Mesenchymal stem cell (in vitro differentiated cells and primary cell): ENCODE data around the gene VAV2.

Experiments
- DNase-seq: peaks from one replicate; pipeline ENCODE4 v3.0.0-alpha.2; 2013
- H2AFZ ChIP-seq: one replicate; pipeline ENCODE4 v1.6.1; 2013; ENCODE audit warnings: low read depth, mild to moderate bottlenecking, control low read depth, inconsistent platforms, low read length, moderate library complexity
- H2AK5ac ChIP-seq: 2 replicates; pipeline ENCODE4 v1.6.1; 2013; ENCODE audit warnings: low read length, moderate library complexity, mild to moderate bottlenecking, inconsistent platforms; ENCODE audit not compliant: severe bottlenecking
- H2BK120ac ChIP-seq: one replicate; pipeline ENCODE4 v1.6.1; 2013; ENCODE audit warnings: low read depth, mild to moderate bottlenecking, inconsistent platforms, low read length, moderate library complexity
- H2BK12ac ChIP-seq, 2 experiments: one replicate each; pipeline ENCODE4 v1.6.1; 2013; ENCODE audit warnings: inconsistent platforms in 2 of 2, low read length in 2 of 2, mild to moderate bottlenecking in 2 of 2, moderate library complexity in 2 of 2, control low read depth in 1 of 2
- H2BK15ac ChIP-seq: one replicate; pipeline ENCODE4 v1.6.1; 2013; ENCODE audit warnings: mild to moderate bottlenecking, low read depth, inconsistent platforms; ENCODE audit not compliant: poor library complexity, severe bottlenecking
- H2BK5ac ChIP-seq: 2 replicates; pipeline ENCODE4 v1.6.1; 2013; ENCODE audit warnings: low read depth, mild to moderate bottlenecking, low read length, control low read depth, inconsistent platforms; ENCODE audit not compliant: poor library complexity, severe bottlenecking
- H3K14ac ChIP-seq, 2 experiments: one replicate each; pipeline ENCODE4 v1.6.1; 2013; ENCODE audit warnings: inconsistent platforms in 2 of 2, low read length in 2 of 2, control low read depth in 1 of 2, mild to moderate bottlenecking in 1 of 2, moderate library complexity in 1 of 2
- H3K18ac ChIP-seq, 2 experiments: one replicate each; pipeline ENCODE4 v1.6.1; 2013; ENCODE audit warnings: inconsistent platforms in 2 of 2, low read length in 2 of 2, control low read depth in 1 of 2, low read depth in 1 of 2, mild to moderate bottlenecking in 1 of 2
- H3K23ac ChIP-seq, 2 experiments: one replicate each; pipeline ENCODE4 v1.6.1; 2013; ENCODE audit warnings: inconsistent platforms in 2 of 2, low read length in 2 of 2, mild to moderate bottlenecking in 2 of 2, moderate library complexity in 2 of 2, control low read depth in 1 of 2
- H3K27ac ChIP-seq: 2 replicates; pipeline ENCODE4 v1.5.1; 2013; ENCODE audit warnings: mild to moderate bottlenecking, moderate library complexity, low read length, control low read depth, inconsistent platforms; ENCODE audit not compliant: poor library complexity, severe bottlenecking
- H3K27me3 ChIP-seq, 2 experiments: 2 replicates each; pipeline versions ENCODE4 v1.6.1 to v1.7.0; 2013; ENCODE audit warnings: low read length in 2 of 2, mild to moderate bottlenecking in 2 of 2, moderate library complexity in 2 of 2, control low read depth in 1 of 2, inconsistent platforms in 1 of 2; ENCODE audit not compliant: control insufficient read depth in 1 of 2, insufficient read depth in 1 of 2
- H3K36me3 ChIP-seq, 2 experiments: 2 replicates each; pipeline versions ENCODE4 v1.6.1 to v1.7.0; 2013; ENCODE audit warnings: low read length in 2 of 2, control low read depth in 1 of 2, inconsistent platforms in 1 of 2, low read depth in 1 of 2, mild to moderate bottlenecking in 1 of 2; ENCODE audit not compliant: insufficient read depth in 2 of 2, control insufficient read depth in 1 of 2
- H3K4ac ChIP-seq, 2 experiments: one replicate each; pipeline ENCODE4 v1.6.1; 2013; ENCODE audit warnings: inconsistent platforms in 2 of 2, low read length in 2 of 2, mild to moderate bottlenecking in 2 of 2, moderate library complexity in 2 of 2, control low read depth in 1 of 2, low read depth in 1 of 2
- H3K4me1 ChIP-seq: 2 replicates; pipeline ENCODE4 v1.6.1; 2013; ENCODE audit warnings: low read depth, low read length, control low read depth; ENCODE audit not compliant: control insufficient read depth, insufficient read depth
- H3K4me2 ChIP-seq: 2 replicates; pipeline ENCODE4 v1.6.1; 2013; ENCODE audit warnings: low read length, mild to moderate bottlenecking, inconsistent platforms; ENCODE audit not compliant: poor library complexity, severe bottlenecking
- H3K4me3 ChIP-seq, 2 experiments: 2 replicates each; pipeline versions ENCODE4 v1.5.1 to v1.7.0; 2013; ENCODE audit warnings: low read length in 2 of 2, mild to moderate bottlenecking in 2 of 2, control low read depth in 1 of 2, low read depth in 1 of 2; ENCODE audit not compliant: insufficient read depth in 1 of 2
- H3K79me1 ChIP-seq: replicated peaks from 2 replicates; pipeline ENCODE4 v1.6.1; 2013; ENCODE audit warnings: mild to moderate bottlenecking, control low read depth, low read length, inconsistent platforms; ENCODE audit not compliant: poor library complexity, severe bottlenecking
- H3K9ac ChIP-seq: 2 replicates; pipeline ENCODE4 v1.7.0; 2013; ENCODE audit warnings: mild to moderate bottlenecking, low read length, moderate library complexity
- H3K9me3 ChIP-seq: 2 replicates; pipeline ENCODE4 v1.7.0; 2013; ENCODE audit warnings: mild to moderate bottlenecking, low read length; ENCODE audit not compliant: control insufficient read depth
- H4K8ac ChIP-seq: one replicate; pipeline ENCODE4 v1.6.1; 2013; ENCODE audit warnings: inconsistent platforms, mild to moderate bottlenecking, low read length, moderate library complexity
- H4K91ac ChIP-seq: one replicate; pipeline ENCODE4 v1.6.1; 2013; ENCODE audit warnings: mild to moderate bottlenecking, low read length, inconsistent platforms
- WGBS: methylation state at CpG from one replicate; pipeline ENCODE4 v1.1.7; 2013; ENCODE audit warnings: mixed read lengths; 5-methylcytosine and 5-hydroxymethylcytosine counted together

VAV2 gene

GRCh38 chr9:133886563-133887501 lies 105.3 kb downstream of the VAV2 start:
- Histone ChIP-seq H3K23ac (no peak overlapping the region), H3K27ac (no peak overlapping the region), H3K4me2 (no peak overlapping the region), H2BK15ac (peak overlapping the region; percentile 60), H3K9ac (no peak overlapping the region), H2AK5ac (no peak overlapping the region), H3K18ac (peak overlapping the region in 1 of 2 experiments; percentile 43), H3K9me3 (no peaks in the 10 kb centered on the region), H2AFZ (no peak overlapping the region), H3K14ac (no peak overlapping the region), H4K91ac (peak overlapping the region; percentile 62), H4K8ac (no peak overlapping the region), H2BK12ac (peak overlapping the region in 1 of 2 experiments; percentile 29), H3K79me1 (peaks cover 39% of the 10 kb centered on the region), H3K4me3 (no peak overlapping the region), H2BK5ac (no peak overlapping the region), H3K27me3 (no peaks in the 10 kb centered on the region), H3K4me1 (peaks cover 72% of the 10 kb centered on the region), H2BK120ac (no peak overlapping the region), H3K4ac (no peak overlapping the region), H3K36me3 (peaks cover 0 to 49% of the 10 kb centered on the region in 2 experiments)
- 88% methylated on average over 12 of the region's 14 CpGs for WGBS
- no peak for DNase-seq

DNA sequence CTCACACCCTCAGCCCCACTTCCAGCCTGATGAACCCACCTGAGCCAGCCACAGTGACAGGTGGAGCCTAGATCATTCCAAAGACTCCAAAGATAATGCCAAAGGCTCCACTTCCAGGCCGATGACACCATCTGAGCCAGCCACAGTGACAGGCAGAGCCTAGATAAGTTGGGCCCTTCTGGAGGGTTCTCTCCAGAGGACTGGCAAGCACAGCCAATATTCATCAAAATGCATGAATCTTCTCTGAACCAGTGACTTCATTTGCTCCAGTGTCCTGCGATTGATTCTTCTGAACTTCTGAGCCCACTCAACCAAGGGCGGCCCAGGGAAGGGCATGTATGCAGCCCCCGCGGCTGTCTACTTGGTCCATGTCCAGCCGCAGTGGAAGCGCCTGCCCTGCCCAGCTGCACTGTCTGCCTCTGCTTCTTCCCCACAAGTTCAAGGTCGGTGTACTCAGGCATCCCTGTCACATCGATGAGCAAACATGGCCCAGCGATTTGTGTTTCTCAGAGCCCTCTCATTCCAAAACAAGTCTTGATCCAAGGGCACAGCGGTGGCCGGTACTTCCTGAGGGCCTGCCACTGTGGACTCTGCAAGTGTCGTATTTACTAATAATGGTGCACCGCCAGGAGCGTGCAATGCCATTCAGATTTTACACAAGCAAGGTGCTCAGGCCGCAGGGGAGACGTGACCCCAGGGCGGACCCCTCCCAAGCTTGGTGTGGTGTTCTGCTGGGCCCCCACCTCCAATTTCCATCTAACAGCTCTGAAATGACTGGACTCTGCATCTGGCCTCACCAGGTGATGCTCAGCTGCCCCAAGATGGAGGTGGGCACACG lies 107.0 kb downstream of the VAV2 start:
- Histone ChIP-seq H2BK12ac (no peak overlapping the region), H2BK15ac (no peak overlapping the region)

DNA sequence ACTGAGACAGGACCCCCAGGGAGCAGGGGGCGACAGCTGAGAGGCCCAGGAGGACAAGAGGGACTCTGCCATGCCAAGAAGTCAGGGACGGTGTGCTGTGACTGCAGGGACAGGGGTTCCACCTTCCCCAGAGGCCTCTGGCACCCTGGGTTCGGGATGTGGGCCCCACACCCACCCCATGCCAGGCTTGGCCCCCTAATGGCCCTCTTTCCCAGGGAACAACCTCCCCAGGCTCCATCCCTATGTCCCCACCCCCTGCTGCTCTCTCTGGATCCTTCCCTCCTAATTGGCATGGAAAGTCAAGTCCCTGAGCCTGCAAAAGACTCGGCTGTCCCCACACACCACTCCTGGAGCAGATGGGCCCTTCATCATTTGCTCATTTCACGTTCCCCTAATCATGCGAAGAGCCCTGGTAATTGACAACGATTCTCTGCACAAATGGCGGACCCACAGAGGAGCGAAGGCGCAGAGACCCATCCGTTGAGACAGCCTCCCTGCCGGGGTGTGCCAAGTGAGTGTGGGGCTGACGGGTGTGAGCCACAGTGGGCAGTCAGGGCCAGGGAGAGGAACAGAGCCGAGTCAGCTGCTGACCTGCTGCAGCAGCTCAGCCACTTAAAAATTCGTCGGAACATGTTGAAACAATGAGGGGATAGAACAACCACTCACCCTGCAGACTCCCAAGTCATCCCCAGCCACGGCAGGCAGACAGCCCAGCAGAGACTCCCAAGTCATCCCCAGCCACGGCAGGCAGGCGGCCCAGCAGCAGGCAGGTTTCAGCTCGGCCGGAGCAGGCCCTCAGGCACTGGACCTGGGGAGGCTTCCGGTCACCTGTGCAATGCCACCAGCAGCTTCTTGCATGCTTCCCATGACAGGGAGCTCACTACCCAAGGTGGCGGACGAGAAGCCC lies 109.0 kb downstream of the VAV2 start:
- Histone ChIP-seq H3K4ac (peak overlapping the region; percentile 77 to 81), H3K23ac (peak overlapping the region in 1 of 2 experiments; percentile 36), H2BK120ac (peak overlapping the region; percentile 45), H2BK5ac (no peak overlapping the region), H3K18ac (peak overlapping the region in 1 of 2 experiments; percentile 82), H2AFZ (no peak overlapping the region), H3K14ac (no peak overlapping the region), H3K9me3 (no peaks in the 10 kb centered on the region), H3K27me3 (no peaks in the 10 kb centered on the region), H3K4me2 (no peak overlapping the region), H3K9ac (no peak overlapping the region), H3K79me1 (peaks cover 35% of the 10 kb centered on the region), H3K36me3 (peaks cover 0 to 57% of the 10 kb centered on the region in 2 experiments), H3K4me3 (no peak overlapping the region), H2BK15ac (no peak overlapping the region), H3K27ac (no peak overlapping the region), H4K91ac (peak overlapping the region; percentile 37), H2BK12ac (peak overlapping the region in 1 of 2 experiments; percentile 83), H4K8ac (peak overlapping the region; percentile 78), H2AK5ac (peak overlapping the region; percentile 6), H3K4me1 (peaks cover 71% of the 10 kb centered on the region)
- 92% methylated on average over 22 of the region's 24 CpGs for WGBS
- DNase-seq, result peak; percentile 35

More for the DNA sequence above, 107.0 kb downstream of the VAV2 start:
- no peak overlapping the region for H3K18ac ChIP-seq
- WGBS, result 97% methylated on average over 19 of the region's 19 CpGs
- no peak overlapping the region for H2BK120ac ChIP-seq
- peaks cover 78% of the 10 kb centered on the region for H3K4me1 ChIP-seq
- no peaks in the 10 kb centered on the region for H3K9me3 ChIP-seq
- no peak overlapping the region for H3K4me3 ChIP-seq
- H3K14ac ChIP-seq, result no peak overlapping the region
- peaks cover 39% of the 10 kb centered on the region for H3K79me1 ChIP-seq
- H3K23ac ChIP-seq, result no peak overlapping the region
- H4K91ac ChIP-seq, result no peak overlapping the region
- DNase-seq, result no peak
- H3K9ac ChIP-seq, result no peak overlapping the region
- no peak overlapping the region for H2AK5ac ChIP-seq
- peaks cover 0 to 57% of the 10 kb centered on the region in 2 experiments for H3K36me3 ChIP-seq
- no peak overlapping the region for H3K4ac ChIP-seq
- H3K27ac ChIP-seq, result no peak overlapping the region
- H3K4me2 ChIP-seq, result no peak overlapping the region
- H4K8ac ChIP-seq, result no peak overlapping the region
- H2AFZ ChIP-seq, result no peak overlapping the region
- H3K27me3 ChIP-seq, result no peaks in the 10 kb centered on the region
- no peak overlapping the region for H2BK5ac ChIP-seq
